ENCODE measurements around the gene CMBL. TPM values are rescaled to one million over a fixed set of nuclear protein-coding genes. Genes with fewer than 3 reads are reported as not detected.

Gene CMBL
- total RNA-seq, 3 donors from 2014 or later, result 8.2 to 9.4 (median 9.2) TPM

- H3K4me3 ChIP-seq, result no peak overlapping the region
- peaks cover 0 to 10% of the 10 kb centered on the region in 2 donors for H3K4me1 ChIP-seq
- no peaks in the 10 kb centered on the region for H3K27me3 ChIP-seq
- H3K27ac ChIP-seq, result no peak overlapping the region
- no peak for DNase-seq (ENCODE audit: low spot score in 2 of 2)
- no peak for TF ChIP-seq POLR2AphosphoS5 (IDR thresholded peaks at IDR 0.05)
- TF ChIP-seq CTCF (IDR thresholded peaks at IDR 0.05), result no peak
- TF ChIP-seq POLR2A (IDR thresholded peaks at IDR 0.05), result no peak
- intact Hi-C loops (cut with DNase I; ENCODE audit: low total_unique reads), result no loop called here
- no peaks in the 10 kb centered on the region for H3K9me3 ChIP-seq
- H3K36me3 ChIP-seq, result no peaks in the 10 kb centered on the region
Measured at GRCh38 chr5:10246761-10247160, 60.9 kb downstream of the CMBL start.

- DNase-seq (ENCODE audit: low spot score in 2 of 2), result no peak
- Histone ChIP-seq H3K4me3 (no peak overlapping the region), H3K27me3 (no peaks in the 10 kb centered on the region), H3K9me3 (no peaks in the 10 kb centered on the region), H3K36me3 (no peaks in the 10 kb centered on the region), H3K27ac (no peak overlapping the region), H3K4me1 (peaks cover 0 to 5% of the 10 kb centered on the region in 2 donors)
- TF ChIP-seq CTCF (IDR thresholded peaks at IDR 0.05) (no peak), POLR2AphosphoS5 (IDR thresholded peaks at IDR 0.05) (no peak), POLR2A (IDR thresholded peaks at IDR 0.05) (no peak)
- intact Hi-C loops (cut with DNase I; ENCODE audit: low total_unique reads), result no loop called here
Measured at GRCh38 chr5:10244342-10244944, 63.3 kb downstream of the CMBL start.

GRCh38 chr5:10243660-10244240, 64.0 kb downstream of the CMBL start:
- Histone ChIP-seq H3K36me3 (no peaks in the 10 kb centered on the region), H3K4me1 (peaks cover 0 to 2% of the 10 kb centered on the region in 2 donors), H3K4me3 (no peak overlapping the region), H3K27ac (no peak overlapping the region), H3K9me3 (no peaks in the 10 kb centered on the region), H3K27me3 (no peaks in the 10 kb centered on the region)
- DNase-seq (ENCODE audit: low spot score in 2 of 2), result no peak
- intact Hi-C loops (cut with DNase I; ENCODE audit: low total_unique reads), result no loop called here
- TF ChIP-seq POLR2AphosphoS5 (IDR thresholded peaks at IDR 0.05) (no peak), POLR2A (IDR thresholded peaks at IDR 0.05) (no peak), CTCF (IDR thresholded peaks at IDR 0.05) (no peak)

- H3K36me3 ChIP-seq, result peaks cover 4% of the 10 kb centered on the region
- no peak for TF ChIP-seq CTCF (IDR thresholded peaks at IDR 0.05)
- TF ChIP-seq POLR2A (IDR thresholded peaks at IDR 0.05), result no peak
- TF ChIP-seq POLR2AphosphoS5 (IDR thresholded peaks at IDR 0.05), result no peak
- no peaks in the 10 kb centered on the region for H3K27me3 ChIP-seq
- DNase-seq (ENCODE audit: low spot score in 2 of 2), result no peak
- no peak overlapping the region for H3K4me3 ChIP-seq
- no peaks in the 10 kb centered on the region for H3K9me3 ChIP-seq
- no peaks in the 10 kb centered on the region for H3K4me1 ChIP-seq
- H3K27ac ChIP-seq, result no peak overlapping the region
- intact Hi-C loops (cut with DNase I; ENCODE audit: low total_unique reads), result no loop called here
Measured at GRCh38 chr5:10235350-10235749, 72.4 kb downstream of the CMBL start.

GRCh38 chr5:10233505-10233904, 74.2 kb downstream of the CMBL start:
- no peak for TF ChIP-seq POLR2A (IDR thresholded peaks at IDR 0.05)
- TF ChIP-seq POLR2AphosphoS5 (IDR thresholded peaks at IDR 0.05), result no peak
- no peak for TF ChIP-seq CTCF (IDR thresholded peaks at IDR 0.05)
- Histone ChIP-seq H3K27ac (no peak overlapping the region), H3K4me3 (no peak overlapping the region), H3K36me3 (peaks cover 4% of the 10 kb centered on the region), H3K27me3 (no peaks in the 10 kb centered on the region), H3K9me3 (no peaks in the 10 kb centered on the region), H3K4me1 (no peaks in the 10 kb centered on the region)
- DNase-seq (ENCODE audit: low spot score in 2 of 2), result no peak
- intact Hi-C loops (cut with DNase I; ENCODE audit: low total_unique reads), result no loop called here
